CD4-positive, alpha-beta T cell treated with Interferon gamma for 1 hour (primary cell): ENCODE results near the gene ZNF462.

Experiments used
- DNase-seq: peaks from one replicate; pipeline ENCODE4 v3.0.0-alpha.2; 2020

ZNF462 gene

GRCh38 chr9:106862110-106862820 lies 701 bp upstream of the ZNF462 start:
- DNase-seq = no peak

GRCh38 chr9:106864373-106865143 lies 1.6 kb downstream of the ZNF462 start:
- no peak for DNase-seq

GRCh38 chr9:106866243-106866642 lies 3.3 kb downstream of the ZNF462 start:
- no peak for DNase-seq

GRCh38 chr9:106867286-106867685 lies 4.3 kb downstream of the ZNF462 start:
- no peak for DNase-seq

- DNase-seq = no peak
Measured at GRCh38 chr9:106868087-106868486, 5.1 kb downstream of the ZNF462 start.

- no peak for DNase-seq
Measured at GRCh38 chr9:106868565-106868964, 5.6 kb downstream of the ZNF462 start.

- no peak for DNase-seq
Measured at GRCh38 chr9:106869028-106869427, 6.1 kb downstream of the ZNF462 start.

- no peak for DNase-seq
Measured at GRCh38 chr9:106869458-106869857, 6.5 kb downstream of the ZNF462 start.

- DNase-seq = no peak
Measured at GRCh38 chr9:106872641-106873040, 9.7 kb downstream of the ZNF462 start.

GRCh38 chr9:106874031-106874430 lies 11.1 kb downstream of the ZNF462 start:
- DNase-seq = no peak

GRCh38 chr9:106874652-106875051 lies 11.7 kb downstream of the ZNF462 start:
- DNase-seq = no peak

- no peak for DNase-seq
Measured at GRCh38 chr9:106875529-106875928, 12.6 kb downstream of the ZNF462 start.

- DNase-seq = no peak
Measured at GRCh38 chr9:106877345-106877744, 14.4 kb downstream of the ZNF462 start.

- no peak for DNase-seq
Measured at GRCh38 chr9:106878081-106878837, 15.3 kb downstream of the ZNF462 start.

GRCh38 chr9:106878934-106879333 lies 16.0 kb downstream of the ZNF462 start:
- no peak for DNase-seq

- DNase-seq = no peak
Measured at GRCh38 chr9:106879439-106879882, 16.5 kb downstream of the ZNF462 start.

GRCh38 chr9:106880081-106880480 lies 17.1 kb downstream of the ZNF462 start:
- no peak for DNase-seq

- no peak for DNase-seq
Measured at GRCh38 chr9:106880863-106881262, 17.9 kb downstream of the ZNF462 start.

GRCh38 chr9:106883030-106883429 lies 20.1 kb downstream of the ZNF462 start:
- DNase-seq = no peak

GRCh38 chr9:106883626-106884190 lies 20.7 kb downstream of the ZNF462 start:
- no peak for DNase-seq

- DNase-seq = no peak
Measured at GRCh38 chr9:106885451-106885850, 22.5 kb downstream of the ZNF462 start.

GRCh38 chr9:106886111-106887046 lies 23.4 kb downstream of the ZNF462 start:
- DNase-seq = no peak
